Stimulated activated CD4-positive, alpha-beta T cell treated with anti-CD3 and anti-CD28 coated beads, Interleukin-4, amount 100 ng/mL, for 4 hours (primary cell): ENCODE results near the gene GAS7.

ENCODE experiments used
- DNase-seq, 2 experiments: peaks; one replicate each; pipeline ENCODE4 v3.0.0-alpha.2; 2020

GAS7 gene

GRCh38 chr17:10200016-10200415 lies 1.6 kb upstream of the GAS7 start:
- DNase-seq = no peak

- DNase-seq = no peak
Measured at GRCh38 chr17:10197721-10198508, 491 bp downstream of the GAS7 start.

DNA sequence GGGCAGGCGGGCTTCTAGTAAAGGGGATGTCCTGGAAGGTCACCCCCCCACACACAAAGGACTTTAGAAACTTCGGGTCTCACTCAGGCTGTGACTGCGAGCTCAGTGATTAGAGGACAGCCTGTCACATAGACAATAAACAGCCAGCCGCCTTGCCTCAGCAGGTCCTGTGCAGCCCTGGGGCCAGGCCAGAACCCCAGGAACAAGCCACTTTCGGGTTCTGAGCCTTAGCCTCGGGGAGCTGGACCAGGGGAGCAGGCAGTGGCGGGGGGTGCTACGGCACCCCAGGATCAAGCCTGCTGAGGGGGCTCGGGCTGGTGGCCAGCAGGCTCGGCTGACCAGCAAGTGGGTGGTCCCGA lies 1.1 kb downstream of the GAS7 start:
- DNase-seq = no peak

GRCh38 chr17:10196941-10197340 lies 1.5 kb downstream of the GAS7 start:
- no peak for DNase-seq

DNA sequence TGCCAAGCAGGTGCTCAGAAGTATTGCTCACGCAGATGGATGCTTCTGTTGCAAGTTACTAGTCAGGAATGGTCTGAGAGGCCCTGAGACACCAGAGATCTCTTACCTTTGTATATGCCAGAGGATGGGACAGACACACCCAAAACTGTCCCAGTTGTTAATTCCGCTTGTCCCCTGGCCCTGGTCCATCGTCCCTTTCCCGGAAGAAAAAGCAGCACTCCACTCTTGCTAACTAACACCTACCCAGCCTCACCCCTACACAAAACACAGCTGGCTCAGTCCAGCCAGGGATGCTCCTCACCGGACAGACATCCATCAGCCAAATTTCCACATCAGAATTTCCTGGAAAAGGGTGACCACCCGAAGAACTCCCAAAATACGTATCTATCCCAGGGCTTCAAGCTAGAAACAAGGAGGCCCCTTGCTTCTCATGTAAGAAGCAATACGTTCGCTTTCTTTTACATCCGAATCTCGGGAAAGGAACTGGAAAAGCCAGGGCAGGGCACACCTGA lies 2.0 kb downstream of the GAS7 start:
- no peak for DNase-seq

DNA sequence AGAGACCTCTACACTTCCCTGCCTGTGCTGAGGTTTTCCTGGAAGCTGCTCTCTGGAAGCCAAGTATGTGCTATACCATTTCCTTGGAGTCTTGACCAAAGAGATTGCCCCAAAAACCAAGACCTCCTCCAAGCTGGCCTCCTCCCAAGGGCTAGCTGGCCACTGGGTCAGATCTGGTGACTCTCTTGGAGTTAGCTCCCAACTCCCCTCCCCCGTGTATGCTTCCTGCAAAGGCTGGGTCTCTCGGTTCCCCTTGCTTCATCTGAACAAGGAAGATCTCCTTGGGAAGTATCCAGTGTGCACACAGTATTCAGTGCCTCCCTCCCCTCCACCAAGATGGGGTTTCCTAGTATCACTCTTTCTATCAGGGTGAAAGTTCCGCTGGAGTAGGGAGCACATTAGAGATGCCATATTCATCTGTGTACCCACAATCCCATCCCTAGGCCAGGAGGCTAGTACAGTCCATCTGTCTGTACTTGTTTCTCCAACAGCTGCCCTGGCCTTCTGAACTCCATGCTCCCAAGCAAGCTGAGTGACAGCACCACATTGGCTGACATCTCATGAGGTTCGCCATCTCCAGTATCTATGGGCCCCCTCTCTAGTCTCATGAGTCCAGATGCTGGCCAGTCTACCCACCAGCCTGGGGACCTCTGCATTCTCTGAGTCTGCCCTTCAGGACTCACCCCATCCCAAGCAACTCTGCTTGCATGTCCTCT lies 3.2 kb downstream of the GAS7 start:
- no peak for DNase-seq

- DNase-seq = no peak
Measured at GRCh38 chr17:10193632-10194031, 4.8 kb downstream of the GAS7 start.

GRCh38 chr17:10192972-10193371 lies 5.4 kb downstream of the GAS7 start:
- DNase-seq = no peak

GRCh38 chr17:10192461-10192860 lies 5.9 kb downstream of the GAS7 start:
- no peak for DNase-seq

DNA sequence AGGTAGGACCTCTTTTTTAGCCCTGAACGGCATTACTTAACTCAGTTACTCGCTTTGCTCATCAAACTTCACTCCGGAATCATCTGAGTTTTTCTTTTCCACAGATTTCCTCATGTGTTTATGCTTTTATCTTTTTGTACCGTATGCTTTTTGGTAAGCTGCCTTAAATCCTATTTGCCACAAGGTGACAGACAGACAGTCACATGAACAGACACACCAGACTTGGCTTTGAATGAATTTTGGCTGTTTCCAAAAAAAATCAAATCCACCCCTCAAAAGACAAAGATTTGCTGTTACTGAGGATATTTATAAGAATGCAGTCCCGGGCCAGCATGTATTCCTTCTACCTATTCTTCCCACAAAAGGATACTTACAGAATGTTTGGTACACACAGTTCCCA lies 10.9 kb downstream of the GAS7 start:
- no peak for DNase-seq

- no peak for DNase-seq
Measured at GRCh38 chr17:10186771-10187410, 11.5 kb downstream of the GAS7 start.

- no peak for DNase-seq
Measured at GRCh38 chr17:10183931-10184930, 14.2 kb downstream of the GAS7 start.

GRCh38 chr17:10182785-10183184 lies 15.6 kb downstream of the GAS7 start:
- DNase-seq = no peak

- no peak for DNase-seq
Measured at GRCh38 chr17:10178506-10178991, 19.9 kb downstream of the GAS7 start.

DNA sequence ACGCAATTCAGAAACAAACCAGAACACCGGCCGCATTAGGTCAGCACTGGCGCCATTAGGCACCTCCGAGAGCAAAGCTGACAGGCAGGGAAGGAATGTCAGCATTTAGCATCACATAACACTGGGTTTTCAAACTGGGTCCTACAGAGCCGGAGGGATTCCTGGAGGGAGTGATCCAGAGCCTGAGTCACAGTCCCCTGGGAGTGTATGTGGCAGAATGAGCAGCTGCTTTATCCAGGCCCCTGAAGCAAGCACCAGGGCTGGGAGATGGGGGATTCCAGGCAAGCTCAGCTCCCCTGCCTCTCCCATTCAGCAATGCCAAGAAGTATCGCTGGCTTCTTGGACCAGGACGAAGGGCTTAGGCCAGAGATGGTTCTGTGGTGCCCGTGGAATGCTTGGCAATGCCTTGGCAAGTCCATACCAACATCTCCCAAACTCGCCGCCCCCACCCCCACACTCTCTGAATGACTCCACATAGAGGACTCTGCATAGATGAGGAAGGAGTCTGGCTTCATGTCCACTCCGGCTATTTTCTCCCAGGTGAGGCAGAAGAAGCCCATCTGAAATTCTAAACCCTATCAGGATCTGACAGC lies 20.4 kb downstream of the GAS7 start:
- DNase-seq = no peak

- DNase-seq = no peak
Measured at GRCh38 chr17:10177131-10177912, 21.1 kb downstream of the GAS7 start.

GRCh38 chr17:10173913-10174312 lies 24.5 kb downstream of the GAS7 start:
- no peak for DNase-seq

- no peak for DNase-seq
Measured at GRCh38 chr17:10172778-10173177, 25.6 kb downstream of the GAS7 start.

DNA sequence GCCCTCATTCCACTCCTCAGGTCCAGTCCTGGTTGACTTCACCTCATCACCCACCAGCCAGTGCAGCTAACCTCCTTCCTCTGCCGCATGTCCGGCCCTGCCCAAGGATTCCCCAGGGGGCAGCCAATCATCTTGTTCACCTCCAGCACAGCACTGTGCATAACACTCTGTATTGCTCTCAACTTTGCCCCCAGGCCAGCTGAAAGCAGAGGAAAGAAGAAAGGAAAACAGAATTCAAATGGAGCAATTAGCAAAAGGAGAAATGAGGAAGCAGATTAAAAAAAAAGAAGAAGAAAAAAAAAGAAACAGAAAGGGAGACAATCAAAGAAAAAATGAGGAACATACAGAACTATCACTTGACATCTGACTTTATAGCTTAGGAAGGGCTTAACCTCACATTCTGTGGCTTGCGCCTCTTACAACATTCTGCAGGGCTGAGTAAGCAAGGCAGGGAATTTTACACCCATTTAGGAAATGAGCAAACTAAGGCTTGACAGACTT lies 26.1 kb downstream of the GAS7 start:
- no peak for DNase-seq

GRCh38 chr17:10171581-10171981 lies 26.8 kb downstream of the GAS7 start:
- DNase-seq = no peak

GRCh38 chr17:10171122-10171571 lies 27.3 kb downstream of the GAS7 start:
- DNase-seq = no peak
